Stimulated activated CD8-positive, alpha-beta memory T cell treated with anti-CD3 and anti-CD28 coated beads, Interleukin-15, amount 100 ng/mL, for 4 hours (primary cell): ENCODE results near the gene LRMDA.

Source experiments
- DNase-seq, 2 donors: peaks; one replicate each; pipeline ENCODE4 v3.0.0-alpha.2; 2020; ENCODE audit warnings: low read depth in 2 of 2

Gene LRMDA

DNA sequence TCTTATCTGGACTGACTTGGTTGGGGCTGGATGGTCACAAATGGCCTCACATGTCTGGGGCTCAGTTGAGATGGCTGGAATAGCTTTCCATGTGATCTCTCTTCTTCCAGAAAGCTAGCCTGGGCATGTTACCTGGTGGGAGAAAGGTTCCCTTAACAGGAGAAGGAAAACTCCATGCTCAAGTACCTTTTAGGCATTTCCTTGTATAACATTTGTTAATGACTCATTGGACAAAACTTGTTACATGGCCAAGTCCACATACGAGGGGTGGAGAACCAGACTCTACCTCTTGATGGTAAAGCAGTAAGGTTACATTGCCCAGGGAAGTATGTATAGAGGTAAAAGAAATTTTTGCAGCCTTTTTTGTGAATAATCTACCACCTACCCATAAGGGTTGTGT is 826.4 kb downstream of the LRMDA start:
- DNase-seq: no peak

DNA sequence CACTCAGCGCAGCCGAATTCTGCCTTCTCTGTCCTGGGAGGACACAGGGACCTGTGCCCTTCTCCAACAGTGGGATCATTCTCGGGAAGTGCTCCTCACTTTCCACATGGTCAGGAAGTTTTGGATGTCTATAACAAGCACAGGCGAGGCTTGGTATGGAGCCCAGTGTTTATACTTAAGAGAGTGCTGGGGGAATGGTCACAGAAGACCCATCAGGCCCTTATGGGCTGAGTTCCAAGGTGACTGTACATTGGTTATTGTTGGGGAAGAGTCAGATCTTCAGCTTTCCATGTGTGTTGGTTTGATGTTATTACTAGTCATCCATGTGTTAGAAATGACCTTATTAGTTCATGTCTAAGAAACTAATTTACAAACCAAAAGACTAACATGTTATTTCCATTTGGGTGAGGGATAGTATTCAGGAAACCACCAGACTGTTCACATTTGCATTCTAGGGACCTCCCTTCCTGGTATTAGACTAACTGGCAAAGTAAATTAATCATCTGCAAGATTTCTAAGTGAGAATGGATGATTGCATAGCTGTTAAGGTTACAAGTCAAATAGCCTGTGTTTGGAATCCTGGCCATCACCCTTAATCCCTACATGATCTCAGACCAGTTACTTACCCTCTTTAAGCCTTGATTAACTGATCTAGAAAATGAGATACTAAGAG is 834.2 kb downstream of the LRMDA start:
- DNase-seq: no peak

DNA sequence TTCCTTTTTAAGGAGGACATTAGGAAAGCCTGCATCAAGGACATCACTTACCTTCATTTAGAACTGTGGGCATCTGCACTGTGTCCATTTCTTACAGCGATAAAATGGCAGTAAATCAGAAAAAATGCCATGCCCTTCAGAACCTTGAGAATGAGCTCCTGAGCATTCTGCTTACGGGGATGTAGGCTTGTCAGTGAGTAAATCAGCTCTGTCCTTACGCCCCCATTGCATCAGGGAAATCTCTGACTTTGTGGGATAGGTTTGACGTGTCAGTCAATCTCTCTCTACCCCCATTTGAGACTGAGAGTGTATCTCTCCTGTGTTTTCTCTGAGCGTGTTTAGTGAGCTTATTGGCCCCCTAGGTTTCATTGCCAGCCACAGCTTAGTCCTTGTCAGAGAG is 837.1 kb downstream of the LRMDA start:
- no peak for DNase-seq

DNA sequence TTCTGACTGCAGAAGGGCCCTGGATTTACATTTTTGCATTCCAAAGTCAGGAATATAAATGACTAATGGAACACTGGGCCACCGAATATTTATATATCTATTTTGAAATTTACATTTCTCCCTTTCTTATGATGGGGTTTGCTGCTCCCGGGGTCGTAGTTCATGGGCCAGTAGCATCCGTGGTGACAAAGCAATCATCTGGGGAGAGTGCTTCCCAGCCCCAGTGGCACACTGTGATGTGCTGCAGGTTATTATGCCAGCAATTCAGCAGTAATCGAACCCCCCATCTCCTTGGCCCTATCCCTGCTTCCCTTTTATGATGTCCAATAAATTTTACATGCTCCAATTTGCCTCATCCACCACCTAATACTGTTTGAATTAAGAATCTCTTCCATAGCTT is 837.5 kb downstream of the LRMDA start:
- no peak for DNase-seq

DNA sequence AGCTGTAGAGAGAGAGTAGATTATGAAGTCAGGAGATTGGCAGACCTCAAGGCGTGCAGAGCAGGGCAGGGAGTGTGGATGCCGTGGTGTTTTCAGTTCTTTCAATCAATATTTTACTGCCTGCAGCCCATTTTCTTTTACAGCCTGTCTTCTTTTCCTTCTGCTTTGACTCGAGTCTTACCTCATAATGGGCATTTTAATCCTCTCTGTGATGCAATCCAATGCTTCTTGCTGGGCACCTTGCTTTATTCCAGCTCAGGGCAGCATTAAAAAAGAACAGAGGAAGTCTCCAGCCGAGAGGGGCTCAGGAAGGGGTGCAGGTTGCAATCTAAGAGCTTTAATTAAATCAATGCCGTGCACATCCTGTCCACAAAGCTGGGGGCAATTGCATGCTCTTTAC is 839.0 kb downstream of the LRMDA start:
- no peak for DNase-seq

DNA sequence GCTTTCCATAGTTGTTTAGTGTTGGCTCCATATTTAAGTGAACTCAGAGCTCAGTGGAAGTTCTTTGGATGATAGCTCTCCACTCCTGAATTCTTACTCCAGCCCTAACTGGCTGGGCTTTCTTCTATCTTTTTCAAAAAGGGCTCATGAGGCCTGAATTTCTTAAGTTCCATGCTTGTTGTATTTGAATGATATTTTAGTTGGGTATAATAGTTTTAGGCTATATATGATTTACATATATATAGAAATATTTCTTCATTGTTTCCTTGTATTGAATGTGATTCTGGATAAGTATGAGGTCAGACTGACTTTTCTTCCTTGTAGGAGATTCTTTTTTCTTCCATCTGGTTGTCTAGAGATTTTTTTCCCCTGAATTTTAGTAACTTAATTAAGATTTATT is 843.5 kb downstream of the LRMDA start:
- no peak for DNase-seq

DNA sequence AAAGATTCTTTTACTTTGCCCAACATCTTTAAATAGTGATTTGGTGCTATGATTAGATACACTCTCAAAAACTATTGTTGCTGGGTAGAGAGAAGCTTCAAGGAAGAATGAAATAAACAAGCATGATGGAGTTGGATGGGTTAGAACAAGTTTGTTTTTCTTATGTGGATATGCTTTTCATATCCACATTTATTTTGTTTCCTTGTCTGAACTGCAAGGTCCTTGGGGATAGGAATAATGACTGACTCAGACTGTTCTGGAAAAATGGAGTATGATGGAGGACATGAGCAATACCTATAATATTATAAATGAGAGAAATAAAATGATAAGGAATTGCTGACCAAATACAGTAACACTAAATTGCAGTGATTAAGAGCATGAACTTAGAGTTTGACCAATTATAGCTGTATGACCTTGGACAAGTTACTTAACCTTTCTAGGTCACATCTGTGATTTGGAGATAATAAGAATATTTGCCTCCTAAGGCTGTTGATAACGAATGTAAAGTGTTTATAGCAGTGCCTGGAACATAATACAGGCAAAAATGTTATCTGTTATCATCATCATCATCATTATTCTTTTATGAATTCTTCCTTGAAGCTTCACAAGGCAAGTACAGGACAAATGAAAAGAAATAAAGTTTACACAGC is 847.5 kb downstream of the LRMDA start:
- DNase-seq: no peak

DNA sequence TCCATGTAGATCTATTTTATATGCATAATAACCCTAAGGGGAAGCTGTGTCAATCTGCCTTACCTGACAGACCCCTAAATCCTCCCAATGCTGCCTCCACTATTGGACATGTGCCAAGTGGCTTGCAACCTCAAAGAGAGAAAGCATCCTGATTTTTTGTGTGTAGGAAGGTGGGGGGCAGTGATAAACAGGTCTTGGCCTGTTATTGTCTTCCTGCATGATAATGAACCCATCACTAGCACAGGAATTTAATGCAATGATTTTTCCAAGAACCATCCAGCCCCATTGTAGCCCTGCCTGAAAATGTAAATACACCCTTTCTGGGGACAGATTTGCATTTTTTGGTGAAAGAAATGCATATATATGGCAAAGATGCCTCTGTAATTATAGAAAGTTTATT is 850.2 kb downstream of the LRMDA start:
- no peak for DNase-seq

DNA sequence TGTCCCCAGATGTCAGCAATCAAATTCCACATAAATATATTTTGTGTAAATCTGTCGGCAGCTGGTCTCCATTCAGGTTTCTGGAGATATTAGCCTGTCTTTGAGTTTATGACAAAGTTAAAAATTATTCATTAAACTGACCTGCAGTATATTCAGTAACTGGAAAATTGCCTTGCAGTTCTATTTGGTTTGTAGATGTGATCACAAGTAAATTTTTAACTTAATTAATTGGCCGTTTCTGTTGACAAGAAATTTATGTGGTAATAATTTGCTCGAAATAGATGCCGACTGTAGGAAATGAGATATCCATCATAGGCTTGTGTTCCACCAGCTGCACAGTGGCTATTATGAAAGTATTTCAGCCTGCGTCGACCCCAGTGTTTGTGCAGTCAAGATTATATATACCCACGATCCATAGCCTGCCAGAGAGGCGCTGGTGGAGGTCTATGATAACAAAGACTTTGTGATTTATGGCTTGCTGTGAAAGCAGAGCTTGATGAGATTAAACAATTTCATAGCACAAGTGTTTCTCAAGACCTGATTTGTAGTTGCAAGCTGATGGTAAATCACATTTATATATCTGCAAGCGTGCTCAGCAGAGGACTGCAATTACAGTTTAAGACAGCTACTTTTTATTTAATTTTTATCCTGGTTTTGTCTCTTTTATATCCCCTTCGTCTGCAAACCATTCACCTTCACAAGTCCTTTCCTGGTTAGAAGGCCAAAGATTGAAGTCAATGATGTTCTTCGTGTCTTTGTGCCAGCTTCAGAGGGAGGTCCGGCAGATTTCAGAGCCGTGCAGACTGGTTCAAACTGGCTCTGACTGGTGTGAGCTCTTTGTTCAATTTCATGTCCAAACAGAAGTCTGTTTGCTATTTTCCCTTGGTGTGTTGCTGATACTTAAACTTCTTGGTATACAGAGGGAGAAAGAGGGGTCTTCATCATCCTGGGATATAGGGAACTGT is 850.9 kb downstream of the LRMDA start:
- DNase-seq: no peak

DNA sequence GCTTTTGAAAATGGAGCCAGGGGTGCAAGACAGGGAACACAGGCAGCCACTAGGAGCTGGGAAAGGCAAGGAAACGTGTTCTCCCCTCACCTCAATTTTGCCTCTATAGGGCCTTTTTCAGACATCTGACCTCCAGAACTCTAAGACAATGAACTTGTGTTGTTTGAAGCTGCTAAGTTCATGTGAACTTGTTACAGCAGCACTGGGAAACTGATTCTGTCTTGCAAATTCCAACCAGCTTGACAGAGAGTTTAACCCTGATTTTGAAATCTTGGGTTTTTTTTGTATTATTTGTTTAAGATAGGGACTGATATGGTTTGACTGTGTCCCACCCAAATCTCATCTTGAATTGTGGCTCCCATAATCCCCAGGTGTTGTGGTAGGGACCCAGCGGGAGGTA is 852.9 kb downstream of the LRMDA start:
- no peak for DNase-seq

DNA sequence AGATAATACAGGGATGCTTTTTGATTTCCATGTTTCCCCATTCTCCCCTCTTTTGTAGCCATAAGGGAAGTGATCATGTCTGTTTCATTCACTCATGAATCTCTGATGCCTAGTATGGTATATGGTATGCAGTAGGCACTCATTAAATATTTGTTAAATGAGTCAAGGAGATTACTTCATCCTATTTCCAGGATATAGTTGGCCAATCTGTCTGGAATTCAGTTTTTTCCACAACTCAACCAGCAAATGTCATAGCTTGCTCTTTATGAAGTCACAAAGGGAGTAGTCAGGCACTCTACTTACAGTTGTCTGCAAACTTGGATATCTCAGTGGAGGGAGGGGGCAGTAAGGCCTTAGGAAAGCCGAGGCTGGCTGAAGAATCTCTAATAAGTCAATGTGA is 853.6 kb downstream of the LRMDA start:
- no peak for DNase-seq

DNA sequence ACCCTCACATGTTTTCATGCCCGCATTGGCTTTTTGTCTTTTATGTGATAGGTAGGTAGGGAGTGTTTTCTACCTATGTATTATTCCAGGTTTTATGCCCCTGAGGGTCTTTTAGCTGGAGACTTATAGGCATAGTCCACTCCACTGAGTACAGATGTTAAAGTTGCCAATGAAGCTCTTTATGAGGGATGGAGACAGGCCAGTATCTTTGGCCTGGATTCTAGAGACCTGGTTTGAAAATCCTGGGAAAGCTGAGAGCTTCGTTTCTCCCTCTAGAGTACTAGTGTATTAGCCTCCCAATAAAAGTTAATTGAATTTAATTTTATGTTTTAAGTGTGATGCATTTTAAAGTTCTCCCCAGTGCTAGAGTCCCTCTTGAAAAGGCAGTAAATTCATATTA is 854.1 kb downstream of the LRMDA start:
- DNase-seq: no peak

DNA sequence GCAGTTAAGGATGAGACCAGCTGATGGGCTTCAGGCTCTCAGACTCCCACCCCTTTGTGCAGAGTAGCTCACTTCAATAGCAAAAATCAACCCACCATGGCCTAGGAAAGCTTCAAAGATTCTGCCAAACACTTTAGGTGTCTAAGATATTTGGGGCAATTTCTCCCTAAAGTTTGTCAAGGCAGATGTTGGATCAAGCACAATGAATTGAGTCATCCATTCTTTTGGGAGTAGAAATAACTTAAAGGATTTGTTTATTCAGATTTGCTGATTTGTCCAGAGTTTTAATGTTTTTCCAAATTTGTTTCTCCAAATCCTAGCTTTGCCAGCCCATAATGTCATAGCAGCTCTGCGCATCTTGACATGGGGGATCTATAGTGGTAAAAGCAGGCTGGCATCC is 855.1 kb downstream of the LRMDA start:
- DNase-seq: no peak

DNA sequence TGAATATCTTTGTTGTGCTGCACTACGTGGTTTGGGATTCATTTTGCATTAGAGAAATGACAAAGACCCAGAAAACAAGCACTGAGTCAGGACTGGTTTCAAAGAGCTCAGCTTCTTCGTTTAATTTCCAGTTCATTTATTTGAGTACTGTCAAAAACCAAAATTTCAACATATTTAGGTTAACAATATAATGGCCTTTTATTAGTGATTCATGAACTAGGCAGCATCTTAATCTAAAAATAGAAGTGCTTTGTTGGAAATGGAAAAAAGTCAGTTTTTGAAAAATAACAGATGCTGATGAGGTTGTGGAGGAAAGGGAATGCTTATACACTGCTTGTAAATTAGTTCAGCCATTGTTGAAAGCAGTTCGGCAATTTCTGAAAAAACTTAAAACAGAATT is 856.4 kb downstream of the LRMDA start:
- no peak for DNase-seq

DNA sequence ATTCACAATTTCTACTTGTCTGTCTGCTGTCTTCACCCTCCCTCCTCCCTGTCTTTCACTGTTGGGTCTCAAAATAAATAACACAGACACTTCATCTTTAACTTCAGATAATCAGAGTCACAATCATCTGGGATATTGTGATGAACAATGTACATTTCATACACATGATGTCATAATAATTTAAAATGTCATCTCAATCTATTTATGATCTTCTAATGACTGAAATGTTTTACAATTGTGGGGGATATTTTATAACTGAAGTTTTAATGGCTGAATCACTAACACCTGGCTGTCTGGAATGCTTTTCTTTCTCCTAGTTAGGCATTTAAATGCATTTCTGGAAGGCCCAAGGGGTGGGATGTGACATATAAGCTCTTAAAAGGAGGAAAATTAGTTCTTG is 859.8 kb downstream of the LRMDA start:
- DNase-seq: no peak

DNA sequence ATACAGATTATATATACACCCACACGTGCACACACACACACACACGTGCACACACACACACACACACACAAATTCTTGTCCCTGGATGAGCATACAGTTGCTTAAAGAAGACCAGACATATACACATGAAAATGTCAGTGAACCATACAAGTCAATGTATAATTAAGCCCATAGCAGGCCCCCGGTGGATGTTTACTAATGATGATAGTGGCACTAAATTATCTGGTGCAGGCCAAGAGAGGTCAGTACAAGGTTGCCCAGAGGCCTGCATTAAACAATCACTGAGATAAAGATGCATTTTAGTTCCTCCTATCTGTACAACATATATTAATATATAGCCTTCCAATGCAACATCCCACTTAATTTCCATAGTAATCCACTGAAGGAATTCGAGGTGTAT is 860.5 kb downstream of the LRMDA start:
- DNase-seq: no peak

DNA sequence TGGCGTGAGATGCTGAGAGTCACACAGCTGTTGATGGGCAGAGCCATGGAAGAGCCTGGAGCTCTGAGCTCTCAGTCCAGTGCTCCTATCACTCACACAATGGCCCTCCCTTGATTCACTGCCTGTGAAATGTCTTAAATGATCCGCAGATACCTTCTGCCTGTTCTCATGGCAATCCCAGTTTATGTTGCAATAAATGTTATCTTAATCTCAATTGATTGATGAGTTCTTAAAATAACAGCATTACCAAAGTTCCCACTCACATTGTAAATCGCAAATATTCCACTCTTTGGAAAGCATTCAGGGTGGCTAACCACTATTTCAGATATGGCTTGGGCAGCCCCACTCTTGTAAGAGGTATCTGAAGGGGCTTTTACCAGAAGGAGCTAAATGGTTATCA is 865.5 kb downstream of the LRMDA start:
- no peak for DNase-seq

DNA sequence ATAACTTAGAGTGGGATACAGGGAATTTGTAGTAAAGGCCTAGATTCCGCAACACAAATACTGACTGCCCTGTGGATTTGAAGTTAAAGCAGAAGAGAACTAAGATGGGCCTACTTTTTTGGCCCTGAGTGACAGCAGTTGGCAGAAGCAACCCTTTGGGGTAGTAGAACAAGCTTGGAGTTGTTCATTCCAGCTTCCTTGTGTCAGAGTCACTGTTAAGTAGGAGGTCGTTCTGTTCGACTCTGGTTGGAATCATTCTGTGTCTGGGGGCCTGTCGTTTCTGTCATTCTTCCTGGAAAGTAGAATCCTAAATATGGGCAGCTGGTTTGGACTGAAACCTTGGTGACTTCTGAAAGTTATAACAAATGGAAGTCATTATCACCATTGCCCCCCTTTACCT is 865.9 kb downstream of the LRMDA start:
- DNase-seq: no peak

DNA sequence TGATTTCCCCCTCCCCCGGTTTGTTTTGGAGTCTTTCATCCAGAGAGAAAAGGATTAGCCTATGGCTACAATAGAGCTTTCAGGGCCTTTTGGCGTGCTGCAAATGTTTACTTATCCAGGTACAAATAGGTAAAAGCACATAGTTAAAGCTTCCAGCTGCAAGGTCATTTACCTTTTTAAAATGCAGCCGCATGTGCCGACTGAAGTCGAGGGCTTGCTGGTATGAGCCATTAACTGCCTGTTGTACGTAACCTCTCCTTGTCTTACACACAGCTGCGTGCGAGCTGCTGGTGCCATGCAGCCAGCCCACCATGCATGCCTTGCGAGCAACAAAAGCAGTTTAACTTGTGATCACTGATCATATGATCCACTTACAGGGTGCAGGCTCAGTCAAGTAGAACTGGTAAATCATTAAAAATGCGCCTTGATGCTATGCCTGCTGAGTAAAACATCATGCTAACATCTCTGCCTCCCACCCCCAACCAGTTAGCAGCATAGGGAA is 866.4 kb downstream of the LRMDA start:
- DNase-seq: no peak

DNA sequence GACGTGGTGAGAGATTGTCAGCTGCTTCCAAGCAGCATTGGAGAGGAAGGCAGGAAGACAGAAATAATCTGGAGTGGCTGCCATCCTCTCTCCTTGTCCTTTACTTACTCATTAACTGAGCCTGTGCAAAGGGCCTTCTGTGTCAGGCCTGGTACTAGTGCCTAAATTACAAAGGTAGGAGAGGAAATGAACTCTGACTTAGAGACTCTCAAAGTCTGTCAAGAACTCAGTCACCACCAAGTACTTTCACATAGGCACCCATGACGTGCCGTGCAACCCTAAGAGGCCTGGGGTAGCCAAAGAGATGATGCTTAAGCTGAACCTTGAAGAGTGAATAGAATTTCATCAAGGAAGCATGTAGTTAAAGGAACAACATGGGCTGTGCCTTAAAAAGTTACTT is 866.9 kb downstream of the LRMDA start:
- no peak for DNase-seq

DNA sequence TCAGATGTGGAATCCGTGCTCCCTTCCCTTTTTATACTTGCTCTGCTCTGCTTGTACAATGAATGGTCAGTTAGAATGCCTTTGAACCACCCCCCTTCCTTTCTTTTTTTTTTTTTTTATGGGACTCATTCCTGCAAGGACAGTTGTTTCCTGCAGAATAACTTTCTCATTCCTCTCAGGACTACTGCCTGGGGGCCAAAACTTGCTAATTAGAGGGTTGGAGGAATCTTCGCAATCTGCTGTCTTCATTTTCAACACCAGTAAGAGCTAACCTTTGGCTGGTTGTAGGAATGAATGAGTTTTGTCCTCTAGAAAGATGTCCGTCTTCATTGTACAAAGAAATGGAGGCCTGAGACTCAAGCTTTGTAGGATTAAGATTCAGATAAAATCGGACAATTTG is 868.1 kb downstream of the LRMDA start:
- DNase-seq: no peak

DNA sequence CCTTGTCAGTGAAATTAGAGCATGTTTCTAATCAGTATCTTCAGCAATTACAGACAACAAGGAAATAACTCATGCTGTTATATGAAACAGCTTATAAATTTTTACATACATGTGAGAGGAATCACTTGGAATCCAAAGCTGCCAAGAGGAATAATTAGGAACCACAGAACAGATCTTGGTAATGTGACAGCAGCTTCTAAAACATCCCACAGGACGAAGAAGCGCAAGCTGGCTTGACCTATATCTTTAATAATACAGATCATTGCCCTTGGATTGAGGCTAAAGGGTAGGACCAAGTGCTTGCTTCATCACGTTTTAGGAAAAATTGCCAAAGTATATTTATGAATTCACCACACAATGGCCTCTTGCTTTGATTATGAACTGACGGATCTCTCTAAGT is 869.8 kb downstream of the LRMDA start:
- no peak for DNase-seq

DNA sequence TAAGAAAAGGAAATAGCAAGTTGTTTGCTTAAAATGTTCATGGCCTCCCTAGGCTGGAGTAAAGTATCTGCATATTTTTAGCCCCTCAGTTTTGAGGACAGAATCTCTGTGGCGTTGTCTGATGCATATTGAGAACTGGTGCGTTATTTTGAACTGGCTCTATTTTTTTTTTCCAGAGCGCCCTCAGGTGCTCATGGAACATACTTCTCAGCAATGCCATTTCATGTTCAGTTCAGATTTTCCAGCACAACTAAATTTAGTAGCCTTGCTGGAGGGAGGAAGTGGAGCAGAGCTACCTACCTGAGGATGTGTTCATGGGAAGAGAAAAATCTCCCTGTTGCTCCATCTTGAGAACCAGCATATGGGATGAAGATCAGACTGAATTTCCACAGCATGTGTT is 870.5 kb downstream of the LRMDA start:
- DNase-seq: no peak
